ENCODE measurements around the gene HPSE2.

HPSE2 gene

DNA sequence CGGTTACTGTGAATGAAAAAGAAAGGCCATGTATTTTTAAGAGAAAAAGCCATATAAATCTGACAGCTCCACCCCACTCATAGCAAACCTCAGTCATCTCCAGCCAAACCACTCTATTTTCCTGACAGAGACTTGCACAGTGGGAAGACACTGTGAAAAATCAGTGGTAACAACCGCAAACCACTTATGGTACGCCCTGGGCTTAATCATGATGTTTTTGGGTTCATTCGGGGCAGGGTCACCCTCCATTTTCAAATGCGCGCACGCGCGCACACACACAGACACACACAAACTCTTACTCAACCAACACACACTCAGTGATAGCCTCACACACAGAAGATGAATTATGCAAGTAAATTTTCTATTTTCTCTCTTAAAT, 706.9 kb downstream of the HPSE2 start:
- TF ChIP-seq, protein P1, sequence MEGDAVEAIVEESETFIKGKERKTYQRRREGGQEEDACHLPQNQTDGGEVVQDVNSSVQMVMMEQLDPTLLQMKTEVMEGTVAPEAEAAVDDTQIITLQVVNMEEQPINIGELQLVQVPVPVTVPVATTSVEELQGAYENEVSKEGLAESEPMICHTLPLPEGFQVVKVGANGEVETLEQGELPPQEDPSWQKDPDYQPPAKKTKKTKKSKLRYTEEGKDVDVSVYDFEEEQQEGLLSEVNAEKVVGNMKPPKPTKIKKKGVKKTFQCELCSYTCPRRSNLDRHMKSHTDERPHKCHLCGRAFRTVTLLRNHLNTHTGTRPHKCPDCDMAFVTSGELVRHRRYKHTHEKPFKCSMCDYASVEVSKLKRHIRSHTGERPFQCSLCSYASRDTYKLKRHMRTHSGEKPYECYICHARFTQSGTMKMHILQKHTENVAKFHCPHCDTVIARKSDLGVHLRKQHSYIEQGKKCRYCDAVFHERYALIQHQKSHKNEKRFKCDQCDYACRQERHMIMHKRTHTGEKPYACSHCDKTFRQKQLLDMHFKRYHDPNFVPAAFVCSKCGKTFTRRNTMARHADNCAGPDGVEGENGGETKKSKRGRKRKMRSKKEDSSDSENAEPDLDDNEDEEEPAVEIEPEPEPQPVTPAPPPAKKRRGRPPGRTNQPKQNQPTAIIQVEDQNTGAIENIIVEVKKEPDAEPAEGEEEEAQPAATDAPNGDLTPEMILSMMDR (IDR thresholded peaks at IDR 0.05) = no peak
- H3K27ac ChIP-seq = no peak overlapping the region

DNA sequence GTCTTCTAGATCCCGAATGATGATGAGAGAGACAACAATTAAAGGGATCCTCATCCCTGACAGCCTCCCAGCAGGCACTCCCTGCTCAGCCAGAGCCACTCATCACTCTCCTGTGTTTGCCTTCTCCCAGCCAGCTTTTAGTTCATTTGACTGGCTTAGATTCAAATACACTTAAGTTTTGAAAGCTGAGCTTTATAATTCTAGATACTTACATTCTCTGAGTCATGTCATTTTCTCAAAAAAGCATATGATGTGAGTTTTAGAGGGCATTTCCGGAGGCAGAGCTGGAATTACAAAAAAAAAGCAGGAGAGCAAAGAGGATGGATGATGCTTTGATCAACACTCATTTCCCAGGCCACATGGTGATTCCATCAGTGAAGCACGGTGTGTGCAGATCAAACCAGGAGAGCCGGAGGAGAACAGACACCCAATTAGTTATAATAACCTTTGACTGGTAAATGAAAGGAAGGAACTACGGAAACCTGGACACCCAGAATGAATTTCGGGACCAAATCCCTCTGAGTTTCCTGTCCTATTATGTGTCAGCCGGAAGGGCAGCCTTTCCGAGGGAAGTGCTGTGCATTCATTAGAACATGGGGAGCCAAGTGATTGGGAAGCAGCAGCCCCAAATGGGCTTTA, 707.4 kb downstream of the HPSE2 start:
- Histone ChIP-seq H3K36me3 (ENCODE audit: control insufficient read depth, insufficient read depth, low read length) (no peaks in the 10 kb centered on the region), H3K9me3 (ENCODE audit: control insufficient read depth, low read length) (no peaks in the 10 kb centered on the region), H3K27me3 (ENCODE audit: control insufficient read depth, insufficient read depth, low read length) (no peaks in the 10 kb centered on the region), H2AFZ (no peak overlapping the region), H3K27ac (no peak overlapping the region), H3K9ac (no peak overlapping the region), H3K4me3 (ENCODE audit: low read depth, low read length) (no peak overlapping the region), H3K79me2 (no peaks in the 10 kb centered on the region), H3K4me2 (ENCODE audit: low read length) (no peak overlapping the region), H3K4me1 (no peaks in the 10 kb centered on the region)
- TF ChIP-seq, protein P1 (IDR thresholded peaks at IDR 0.05) = no peak

More for the DNA sequence above, 706.9 kb downstream of the HPSE2 start:
- no peaks in the 10 kb centered on the region for H3K79me2 ChIP-seq
- H3K4me2 ChIP-seq (ENCODE audit: low read length) = no peak overlapping the region
- H3K9me3 ChIP-seq (ENCODE audit: control insufficient read depth, low read length) = no peaks in the 10 kb centered on the region
- no peaks in the 10 kb centered on the region for H3K4me1 ChIP-seq
- no peak overlapping the region for H3K4me3 ChIP-seq (ENCODE audit: low read depth, low read length)
- no peaks in the 10 kb centered on the region for H3K27me3 ChIP-seq (ENCODE audit: control insufficient read depth, insufficient read depth, low read length)
- H2AFZ ChIP-seq = no peak overlapping the region
- no peaks in the 10 kb centered on the region for H3K36me3 ChIP-seq (ENCODE audit: control insufficient read depth, insufficient read depth, low read length)
- no peak overlapping the region for H3K9ac ChIP-seq

DNA sequence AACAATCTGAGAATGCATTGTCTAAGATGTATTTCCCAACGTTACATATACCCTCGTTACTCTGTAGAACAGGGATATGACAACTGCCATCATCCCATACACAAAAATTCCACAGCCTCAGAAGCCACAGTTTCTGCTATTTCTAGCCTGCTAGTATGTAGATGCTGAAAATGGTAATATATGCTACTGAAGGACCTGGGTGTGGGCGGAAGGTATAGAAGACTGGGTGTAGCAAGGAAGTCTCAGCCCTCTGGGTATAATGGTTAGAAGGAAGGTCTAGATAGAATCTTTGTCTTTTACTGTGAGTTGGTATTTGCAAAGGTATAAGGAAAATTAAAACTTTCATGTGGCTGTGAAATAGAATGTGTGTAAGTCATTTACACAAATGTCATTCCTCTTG, 709.7 kb downstream of the HPSE2 start:
- Histone ChIP-seq H3K9ac (no peak overlapping the region), H3K4me3 (ENCODE audit: low read depth, low read length) (no peak overlapping the region), H3K27ac (no peak overlapping the region), H3K27me3 (ENCODE audit: control insufficient read depth, insufficient read depth, low read length) (no peaks in the 10 kb centered on the region), H2AFZ (no peak overlapping the region), H3K9me3 (ENCODE audit: control insufficient read depth, low read length) (no peaks in the 10 kb centered on the region), H3K36me3 (ENCODE audit: control insufficient read depth, insufficient read depth, low read length) (no peaks in the 10 kb centered on the region), H3K79me2 (no peaks in the 10 kb centered on the region), H3K4me1 (no peaks in the 10 kb centered on the region), H3K4me2 (ENCODE audit: low read length) (no peak overlapping the region)
- TF ChIP-seq, protein P1 (IDR thresholded peaks at IDR 0.05) = no peak

DNA sequence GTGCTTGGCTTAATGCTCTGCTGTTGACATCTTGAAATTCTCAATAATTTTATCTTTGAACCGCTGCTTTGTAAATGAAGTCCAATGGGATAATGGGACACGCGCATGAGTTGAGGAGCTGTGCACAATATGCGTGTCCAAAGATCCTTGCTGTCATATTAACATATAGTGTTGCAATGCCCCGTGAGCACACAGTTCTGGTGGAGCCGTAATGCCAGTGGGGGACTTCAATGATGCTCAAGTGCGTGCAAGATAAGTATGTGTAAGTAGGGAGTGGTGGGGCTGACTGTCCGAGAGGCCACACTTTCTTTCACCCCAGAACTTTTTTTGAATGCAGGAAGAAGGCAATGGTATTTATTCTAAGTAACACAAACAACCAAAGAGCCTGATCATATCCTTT, 711.5 kb downstream of the HPSE2 start:
- Histone ChIP-seq H3K9me3 (ENCODE audit: control insufficient read depth, low read length) (no peaks in the 10 kb centered on the region), H3K79me2 (no peaks in the 10 kb centered on the region), H3K4me3 (ENCODE audit: low read depth, low read length) (no peak overlapping the region), H3K27me3 (ENCODE audit: control insufficient read depth, insufficient read depth, low read length) (no peaks in the 10 kb centered on the region), H3K4me1 (no peaks in the 10 kb centered on the region), H3K9ac (no peak overlapping the region), H2AFZ (no peak overlapping the region), H3K4me2 (ENCODE audit: low read length) (no peak overlapping the region), H3K27ac (no peak overlapping the region), H3K36me3 (ENCODE audit: control insufficient read depth, insufficient read depth, low read length) (no peaks in the 10 kb centered on the region)
- TF ChIP-seq, protein P1 (IDR thresholded peaks at IDR 0.05) = no peak

DNA sequence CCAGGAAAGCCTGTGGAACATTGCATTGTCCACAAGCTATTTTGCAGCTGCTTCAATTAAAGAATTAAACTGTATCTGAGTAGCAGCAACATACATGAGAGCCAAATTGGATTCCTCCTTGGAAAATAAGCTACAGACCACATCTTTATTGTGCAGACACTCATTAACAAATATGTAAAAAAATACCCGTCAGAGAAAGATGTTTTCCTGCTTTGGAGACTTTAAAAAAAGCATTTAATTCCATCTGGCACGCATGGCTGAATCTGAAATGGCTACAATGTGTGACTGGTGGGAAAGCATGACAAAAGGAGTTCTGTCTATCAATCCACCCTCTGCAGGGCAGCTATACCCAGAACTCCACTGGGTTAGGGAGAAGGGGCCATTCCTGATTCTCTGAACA, 715.8 kb downstream of the HPSE2 start:
- no peaks in the 10 kb centered on the region for H3K36me3 ChIP-seq (ENCODE audit: control insufficient read depth, insufficient read depth, low read length)
- H3K4me3 ChIP-seq (ENCODE audit: low read depth, low read length) = no peak overlapping the region
- H3K27ac ChIP-seq = no peak overlapping the region
- no peak overlapping the region for H3K9ac ChIP-seq
- no peaks in the 10 kb centered on the region for H3K27me3 ChIP-seq (ENCODE audit: control insufficient read depth, insufficient read depth, low read length)
- H3K4me1 ChIP-seq = no peaks in the 10 kb centered on the region
- TF ChIP-seq, protein P1 (IDR thresholded peaks at IDR 0.05) = no peak
- no peak overlapping the region for H3K4me2 ChIP-seq (ENCODE audit: low read length)
- H3K79me2 ChIP-seq = no peaks in the 10 kb centered on the region
- no peak overlapping the region for H2AFZ ChIP-seq
- no peaks in the 10 kb centered on the region for H3K9me3 ChIP-seq (ENCODE audit: control insufficient read depth, low read length)

Measured in parathyroid adenoma (tissue), 2 donors.